Erythroblast (primary cell): ENCODE data around the gene PFN3.

Experiments used
- GATA1 ChIP-seq: IDR thresholded peaks from 2 replicates; pipeline ENCODE4 v1.6.1; 2011; ENCODE audit warnings: low read depth, mild to moderate bottlenecking, control low read depth, low read length, moderate library complexity
- POLR2A ChIP-seq: IDR thresholded peaks from 2 replicates; pipeline ENCODE4 v1.6.1; 2011; ENCODE audit warnings: mild to moderate bottlenecking, low read length

GRCh38 chr5:177355162-177355867 lies 45.1 kb downstream of the PFN3 start:
- no peak for TF ChIP-seq POLR2A
- no peak for TF ChIP-seq GATA1
